SK-N-MC (cell line): ENCODE data around the gene REC8.
"Not testable (repeated sequence)": the region's sequence is repeated elsewhere in the genome, so short reads cannot be mapped to it uniquely, and the experiment has no call there.

Experiments used
- EZH2 ChIP-seq: fragments of 200-600 bp; sonication (generic); IDR thresholded peaks from one replicate; pipeline ENCODE4 v1.6.1; 2017; ENCODE audit warnings: antibody characterized with exemption
- POLR2AphosphoS5 ChIP-seq: IDR thresholded peaks from 2 replicates; pipeline ENCODE4 v1.6.1; 2012; ENCODE audit warnings: mild to moderate bottlenecking, low read depth, low read length, borderline replicate concordance

DNA sequence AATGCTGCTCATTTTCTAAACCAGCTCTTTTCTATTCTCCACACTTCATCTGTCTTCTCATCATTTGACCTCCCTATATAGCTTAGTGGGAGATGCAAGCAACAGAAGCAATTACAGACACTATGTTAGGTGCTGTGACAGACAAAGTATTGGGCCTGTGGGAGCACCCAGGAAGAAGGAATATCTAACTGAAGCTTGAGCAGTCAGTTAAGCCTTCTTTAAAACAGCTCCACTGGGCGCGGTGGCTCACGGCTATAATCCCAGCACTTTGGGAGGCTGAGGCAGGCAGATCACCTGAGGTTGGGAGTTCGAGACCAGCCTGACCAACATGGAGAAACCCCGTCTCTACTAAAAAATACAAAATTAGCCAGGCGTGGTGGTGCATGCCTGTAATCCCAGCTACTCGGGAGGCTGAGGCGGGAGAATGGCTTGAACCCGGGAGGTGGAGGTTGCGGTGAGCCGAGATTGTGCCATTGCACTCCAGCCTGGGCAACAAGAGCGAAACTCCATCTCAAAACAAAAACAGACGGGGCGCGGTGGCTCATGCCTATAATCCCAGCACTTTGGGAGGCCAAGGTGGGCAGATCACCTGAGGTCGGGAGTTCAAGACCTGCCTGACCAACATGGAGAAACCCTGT is 31.5 kb downstream of the REC8 start:
- not testable (repeated sequence) for TF ChIP-seq EZH2, POLR2AphosphoS5
